AG09309 (cell line): ENCODE measurements around the gene PCP4.

Source experiments
- DNase-seq: peaks from one replicate; pipeline ENCODE4 v3.0.0-alpha.2; 2010; ENCODE audit warnings: low read depth
- H3K4me3 ChIP-seq: 2 replicates; pipeline ENCODE4 v1.5.1; 2011; ENCODE audit warnings: mild to moderate bottlenecking, low read depth, low read length, moderate library complexity; ENCODE audit not compliant: control insufficient read depth
- TF ChIP-seq, protein P1 (sequence below): IDR thresholded peaks from 2 replicates; pipeline ENCODE4 v1.5.1; 2011; ENCODE audit warnings: mild to moderate bottlenecking, low read depth, low read length, inconsistent platforms; ENCODE audit not compliant: insufficient read depth, control insufficient read depth; ENCODE audit errors: missing control alignments

Gene PCP4

DNA sequence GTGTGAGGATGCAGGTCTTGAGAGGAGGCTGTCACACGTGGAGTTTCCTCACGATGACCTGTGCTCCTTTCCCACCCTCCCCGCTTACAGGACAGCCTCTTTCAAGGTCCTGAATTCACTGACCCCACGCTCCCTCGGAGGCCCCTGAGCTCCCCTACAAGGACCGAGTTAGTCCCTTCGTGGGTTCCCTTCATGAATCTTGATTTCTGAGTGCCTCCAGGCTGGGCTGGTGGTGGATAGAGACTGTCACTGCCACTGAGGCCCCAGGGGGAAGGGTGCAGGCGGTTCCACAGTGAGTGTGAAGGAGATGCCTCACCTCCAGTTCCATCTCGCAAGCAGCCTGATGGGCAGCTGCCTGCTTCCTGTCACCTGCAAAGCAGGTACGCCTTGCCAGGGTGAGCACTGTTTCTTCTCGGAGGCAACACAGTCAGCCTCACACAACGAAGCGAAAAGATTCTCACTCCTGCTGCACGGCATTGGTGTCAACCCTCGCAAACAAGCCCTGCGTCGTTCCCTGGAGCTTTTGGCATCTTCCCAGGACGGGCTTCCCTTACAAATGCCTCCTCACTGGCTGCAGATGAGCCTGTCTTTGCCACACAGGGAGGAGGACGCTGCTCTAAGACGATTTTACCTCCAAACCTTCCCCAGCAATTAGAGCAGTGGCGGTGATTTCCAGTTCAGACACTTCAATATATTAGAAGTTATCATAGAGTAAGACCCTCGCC is 26.7 kb upstream of the PCP4 start:
- no peak for DNase-seq
- no peak overlapping the region for H3K4me3 ChIP-seq
- TF ChIP-seq, protein P1, sequence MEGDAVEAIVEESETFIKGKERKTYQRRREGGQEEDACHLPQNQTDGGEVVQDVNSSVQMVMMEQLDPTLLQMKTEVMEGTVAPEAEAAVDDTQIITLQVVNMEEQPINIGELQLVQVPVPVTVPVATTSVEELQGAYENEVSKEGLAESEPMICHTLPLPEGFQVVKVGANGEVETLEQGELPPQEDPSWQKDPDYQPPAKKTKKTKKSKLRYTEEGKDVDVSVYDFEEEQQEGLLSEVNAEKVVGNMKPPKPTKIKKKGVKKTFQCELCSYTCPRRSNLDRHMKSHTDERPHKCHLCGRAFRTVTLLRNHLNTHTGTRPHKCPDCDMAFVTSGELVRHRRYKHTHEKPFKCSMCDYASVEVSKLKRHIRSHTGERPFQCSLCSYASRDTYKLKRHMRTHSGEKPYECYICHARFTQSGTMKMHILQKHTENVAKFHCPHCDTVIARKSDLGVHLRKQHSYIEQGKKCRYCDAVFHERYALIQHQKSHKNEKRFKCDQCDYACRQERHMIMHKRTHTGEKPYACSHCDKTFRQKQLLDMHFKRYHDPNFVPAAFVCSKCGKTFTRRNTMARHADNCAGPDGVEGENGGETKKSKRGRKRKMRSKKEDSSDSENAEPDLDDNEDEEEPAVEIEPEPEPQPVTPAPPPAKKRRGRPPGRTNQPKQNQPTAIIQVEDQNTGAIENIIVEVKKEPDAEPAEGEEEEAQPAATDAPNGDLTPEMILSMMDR = no peak

DNA sequence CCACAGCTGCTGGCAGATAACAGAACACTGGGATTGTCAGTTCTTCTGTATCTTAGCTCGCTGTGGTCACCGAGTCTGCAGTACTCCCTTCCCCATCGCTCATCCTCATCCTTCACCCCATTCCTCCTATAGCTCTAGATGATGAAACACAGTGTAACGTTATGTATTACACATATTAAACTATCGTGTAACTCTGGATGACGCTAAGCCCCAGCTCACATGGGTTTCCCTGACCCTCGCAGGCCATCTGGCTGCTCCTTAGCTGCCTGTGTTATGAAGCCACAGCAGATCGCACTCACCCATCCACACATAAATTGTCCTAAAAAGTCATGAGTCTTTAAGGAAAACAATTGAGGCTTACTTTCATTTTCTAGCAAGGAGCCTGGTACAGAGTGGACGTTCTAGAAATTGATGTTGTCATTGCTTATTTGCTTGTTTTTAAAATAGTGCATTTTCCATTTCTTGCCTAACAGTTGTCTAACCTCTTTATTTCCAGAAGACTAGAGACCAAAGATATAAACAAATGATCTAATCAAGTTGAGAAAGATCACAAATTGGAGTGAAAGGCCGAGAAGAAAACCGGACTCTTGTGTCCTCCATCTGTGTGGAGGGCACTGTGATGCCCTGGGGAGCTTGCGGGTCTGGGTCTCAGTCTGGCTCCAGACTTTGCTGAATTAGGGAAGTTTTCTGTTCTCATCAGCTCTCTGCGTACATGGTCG is 24.3 kb upstream of the PCP4 start:
- TF ChIP-seq, protein P1 = no peak
- H3K4me3 ChIP-seq = no peak overlapping the region
- DNase-seq = no peak

DNA sequence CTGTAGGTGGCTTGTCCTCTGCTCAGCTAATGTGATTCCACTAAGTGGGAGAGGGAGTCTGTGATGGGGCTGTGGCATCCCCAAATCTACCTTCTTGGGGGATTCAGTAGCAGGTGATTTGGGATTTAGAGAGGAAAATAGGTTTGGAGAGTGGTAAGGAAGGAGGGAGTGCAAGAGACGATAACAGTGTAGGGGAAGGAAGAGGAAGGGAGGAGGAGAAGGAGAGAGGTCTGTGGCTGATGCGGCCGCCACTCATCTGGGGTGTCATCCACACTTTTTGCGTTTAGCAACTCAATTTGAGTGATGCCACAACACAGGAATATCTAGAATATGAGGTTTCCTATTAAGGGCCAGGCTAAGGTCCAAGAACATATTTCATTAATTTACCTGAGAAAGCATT is 23.8 kb upstream of the PCP4 start:
- DNase-seq = no peak
- TF ChIP-seq, protein P1 = no peak
- H3K4me3 ChIP-seq = no peak overlapping the region

DNA sequence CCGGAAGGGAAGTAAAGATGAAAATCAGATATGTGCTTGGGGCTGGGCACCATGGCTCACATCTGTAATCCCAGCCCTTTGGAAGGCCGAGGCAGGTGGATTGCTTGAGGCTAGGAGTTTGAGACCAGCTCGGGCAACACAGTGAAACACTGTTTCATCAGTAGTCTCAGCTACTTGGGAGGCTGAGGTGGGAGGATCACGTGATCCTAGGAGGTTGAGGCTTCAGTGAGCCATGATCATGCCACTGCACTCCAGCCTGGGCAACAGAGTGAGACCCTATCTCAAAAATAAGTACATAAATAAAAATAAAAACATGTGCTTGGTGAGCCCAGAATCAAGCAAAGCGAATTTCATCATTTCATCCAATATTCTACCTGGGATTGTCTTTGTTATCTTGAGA is 23.3 kb upstream of the PCP4 start:
- no peak for DNase-seq
- TF ChIP-seq, protein P1 = no peak
- H3K4me3 ChIP-seq = no peak overlapping the region

DNA sequence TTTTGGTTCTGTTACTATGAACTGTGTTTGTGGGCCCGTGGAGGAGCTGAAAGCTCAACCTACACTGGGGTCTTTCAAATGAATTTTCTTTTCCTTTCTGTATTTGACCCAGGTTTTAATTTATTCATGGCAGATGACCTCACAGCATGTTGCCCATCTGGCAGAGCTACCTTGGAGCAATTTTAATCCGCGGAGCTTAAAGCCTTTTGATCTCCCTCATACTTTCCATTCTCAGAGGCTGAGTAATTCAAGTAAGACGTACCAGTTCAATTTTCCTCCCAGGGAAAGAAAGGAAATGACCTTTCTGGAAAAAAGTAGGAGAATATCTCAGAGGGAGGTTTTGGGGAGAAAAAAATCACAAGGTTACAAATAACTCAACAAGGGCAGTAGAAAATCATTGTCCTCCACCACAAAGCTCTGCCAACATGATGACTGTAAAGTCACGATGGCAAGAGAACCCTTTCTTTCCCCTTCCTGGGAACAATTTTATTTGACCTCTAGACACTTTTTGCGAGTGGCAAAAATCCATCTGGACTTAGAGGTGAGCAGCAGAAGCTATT is 21.6 kb upstream of the PCP4 start:
- no peak for DNase-seq
- TF ChIP-seq, protein P1 = no peak
- H3K4me3 ChIP-seq = no peak overlapping the region

DNA sequence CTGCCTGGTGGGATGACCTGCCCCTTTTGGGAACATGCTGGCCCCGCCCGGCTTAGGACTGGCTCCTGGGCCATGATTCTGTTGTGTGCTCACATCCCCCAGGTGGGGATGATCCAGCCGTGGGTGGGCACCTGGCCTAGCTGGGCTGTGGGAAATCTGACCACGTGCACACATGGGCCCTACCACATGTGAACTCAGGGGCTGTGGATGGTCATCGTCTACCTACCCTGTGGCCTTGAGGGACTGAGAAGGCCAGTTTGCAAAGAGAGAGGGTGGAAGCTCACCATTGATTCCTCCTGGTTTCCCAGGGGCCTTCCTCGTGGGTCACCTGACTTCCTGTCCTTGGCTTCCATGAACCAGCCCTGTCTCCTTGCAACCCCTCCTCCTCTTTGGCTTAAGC is 19.4 kb upstream of the PCP4 start:
- DNase-seq = no peak
- no peak overlapping the region for H3K4me3 ChIP-seq
- TF ChIP-seq, protein P1 = no peak
